Smooth muscle cell (in vitro differentiated cells): ENCODE measurements around the gene MYF5. TPM values are rescaled to one million over a fixed set of nuclear protein-coding genes. Genes with fewer than 3 reads are reported as not detected.

Source experiments
- DNase-seq: peaks from one replicate; lab custom pipeline; 2025; ENCODE audit not compliant: unreplicated experiment; lab: John Stamatoyannopoulos, UW
- H2AFZ ChIP-seq: fragments of 200-600 bp; sonication (generic); 2 replicates; pipeline ENCODE4 v1.6.0; 2016; ENCODE audit warnings: antibody characterized with exemption, low read depth, mild to moderate bottlenecking
- H3F3A ChIP-seq: fragments of 200-600 bp; sonication (generic); 2 replicates; pipeline ENCODE4 v1.6.0; 2017; ENCODE audit warnings: antibody characterized with exemption, low read depth
- H3K27ac ChIP-seq: fragments of 200-600 bp; sonication (generic); 2 replicates; pipeline ENCODE4 v1.5.1; 2016; ENCODE audit warnings: low read depth, mild to moderate bottlenecking
- H3K27me3 ChIP-seq: fragments of 200-600 bp; sonication (generic); 2 replicates; pipeline ENCODE4 v1.6.1; 2016; ENCODE audit warnings: low read depth, mild to moderate bottlenecking
- H3K36me3 ChIP-seq: fragments of 200-600 bp; sonication (generic); 2 replicates; pipeline ENCODE4 v1.5.1; 2016; ENCODE audit warnings: low read depth
- H3K4me1 ChIP-seq: fragments of 200-600 bp; sonication (generic); 2 replicates; pipeline ENCODE4 v1.5.1; 2016; ENCODE audit warnings: low read depth
- H3K4me2 ChIP-seq: fragments of 200-600 bp; sonication (generic); 2 replicates; pipeline ENCODE4 v1.6.0; 2016; ENCODE audit warnings: mild to moderate bottlenecking
- H3K4me3 ChIP-seq: fragments of 200-600 bp; sonication (generic); 2 replicates; pipeline ENCODE4 v1.5.1; 2016; ENCODE audit warnings: mild to moderate bottlenecking
- H3K79me2 ChIP-seq: fragments of 200-600 bp; sonication (generic); 2 replicates; pipeline ENCODE4 v1.6.0; 2016; ENCODE audit warnings: low read depth, mild to moderate bottlenecking
- H3K9ac ChIP-seq: fragments of 200-600 bp; sonication (generic); 2 replicates; pipeline ENCODE4 v1.6.0; 2016; ENCODE audit warnings: low read depth
- H3K9me3 ChIP-seq: fragments of 200-600 bp; sonication (generic); replicated peaks from 2 replicates; pipeline ENCODE4 v1.5.1; 2016; ENCODE audit warnings: low read depth
- H4K20me1 ChIP-seq: fragments of 200-600 bp; sonication (generic); 2 replicates; pipeline ENCODE4 v1.6.0; 2016; ENCODE audit warnings: low read depth
- WGBS: methylation state at CpG from one replicate; pipeline ENCODE4 v1.1.7; 2016; ENCODE audit warnings: low lambda C conversion rate; 5-methylcytosine and 5-hydroxymethylcytosine counted together
- polyA plus RNA-seq: library from polyadenylated mRNA; unstranded; fragments of >200 nt; fragmentation: Nextera tagmentation; extraction: Ambion mirVana; gene quantifications from 2 replicates; pipeline ENCODE4 v1.2.1, GENCODE V29; 2016
- total RNA-seq: library from RNA; depleted of rRNA; stranded (reverse); fragments of >200 nt; gene quantifications from 2 replicates; pipeline ENCODE4 v1.2.3, GENCODE V29; 2014
- TF ChIP-seq, protein P1 (sequence below): fragments of 200-600 bp; sonication (generic); IDR thresholded peaks from 2 replicates; pipeline ENCODE4 v1.5.1; 2017; ENCODE audit warnings: borderline replicate concordance, mild to moderate bottlenecking, antibody characterized with exemption; ENCODE audit not compliant: insufficient read depth, poor library complexity, severe bottlenecking

Gene MYF5
- total and polyA plus RNA-seq, 2 experiments from 2014 or later = not detected

DNA sequence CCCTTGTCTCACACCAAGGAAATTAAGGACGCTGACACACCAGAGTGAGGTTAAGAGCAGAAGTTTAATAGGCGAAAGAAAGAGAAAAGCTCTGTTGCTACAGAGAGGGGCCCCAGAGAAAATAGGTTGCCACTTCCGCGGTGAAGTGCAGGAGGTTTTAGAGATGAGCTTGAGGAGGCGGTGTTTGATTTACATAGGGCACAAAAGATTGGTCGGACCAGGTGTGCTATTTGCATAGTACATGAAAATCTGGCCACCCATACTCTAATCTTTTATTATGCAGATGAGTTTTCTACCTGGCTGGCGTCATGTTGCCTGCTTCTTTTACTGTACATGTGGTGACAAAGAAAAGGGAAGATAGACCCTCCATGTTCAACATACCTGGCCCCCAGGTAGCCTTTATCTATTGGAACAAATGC lies 32.6 kb upstream of the MYF5 start:
- Histone ChIP-seq H2AFZ (peak overlapping the region; percentile 76), H3F3A (no peaks in the 10 kb centered on the region), H4K20me1 (no peaks in the 10 kb centered on the region), H3K27ac (no peak overlapping the region), H3K9me3 (no peaks in the 10 kb centered on the region), H3K9ac (no peak overlapping the region), H3K4me2 (peak overlapping the region; percentile 49), H3K27me3 (no peaks in the 10 kb centered on the region), H3K4me1 (no peaks in the 10 kb centered on the region), H3K36me3 (no peaks in the 10 kb centered on the region), H3K79me2 (no peaks in the 10 kb centered on the region), H3K4me3 (peak overlapping the region; percentile 1)
- WGBS = 23% methylated on average over 7 of the region's 7 CpGs
- DNase-seq = no peak
- TF ChIP-seq, protein P1, sequence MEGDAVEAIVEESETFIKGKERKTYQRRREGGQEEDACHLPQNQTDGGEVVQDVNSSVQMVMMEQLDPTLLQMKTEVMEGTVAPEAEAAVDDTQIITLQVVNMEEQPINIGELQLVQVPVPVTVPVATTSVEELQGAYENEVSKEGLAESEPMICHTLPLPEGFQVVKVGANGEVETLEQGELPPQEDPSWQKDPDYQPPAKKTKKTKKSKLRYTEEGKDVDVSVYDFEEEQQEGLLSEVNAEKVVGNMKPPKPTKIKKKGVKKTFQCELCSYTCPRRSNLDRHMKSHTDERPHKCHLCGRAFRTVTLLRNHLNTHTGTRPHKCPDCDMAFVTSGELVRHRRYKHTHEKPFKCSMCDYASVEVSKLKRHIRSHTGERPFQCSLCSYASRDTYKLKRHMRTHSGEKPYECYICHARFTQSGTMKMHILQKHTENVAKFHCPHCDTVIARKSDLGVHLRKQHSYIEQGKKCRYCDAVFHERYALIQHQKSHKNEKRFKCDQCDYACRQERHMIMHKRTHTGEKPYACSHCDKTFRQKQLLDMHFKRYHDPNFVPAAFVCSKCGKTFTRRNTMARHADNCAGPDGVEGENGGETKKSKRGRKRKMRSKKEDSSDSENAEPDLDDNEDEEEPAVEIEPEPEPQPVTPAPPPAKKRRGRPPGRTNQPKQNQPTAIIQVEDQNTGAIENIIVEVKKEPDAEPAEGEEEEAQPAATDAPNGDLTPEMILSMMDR = no peak

DNA sequence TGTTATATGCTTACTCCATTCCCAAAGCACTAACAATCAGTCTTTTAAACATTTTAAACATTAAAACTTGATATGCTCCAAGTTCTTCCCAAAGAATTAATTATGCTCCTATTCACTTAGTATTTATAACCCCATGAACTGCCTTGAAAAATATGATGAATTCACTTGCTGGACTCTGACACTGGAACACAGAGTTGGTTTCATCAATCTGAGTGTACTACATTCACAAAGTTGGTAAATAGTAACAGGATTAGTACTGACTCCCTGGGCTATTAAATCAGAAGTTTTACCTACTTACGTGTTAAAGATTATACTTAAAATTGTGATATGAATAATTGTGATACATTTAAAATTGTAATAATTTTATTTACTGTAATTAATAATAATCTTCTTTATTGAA lies 26.6 kb upstream of the MYF5 start:
- Histone ChIP-seq H3K27ac (no peak overlapping the region), H4K20me1 (no peaks in the 10 kb centered on the region), H3K27me3 (no peaks in the 10 kb centered on the region), H3F3A (no peaks in the 10 kb centered on the region), H3K4me2 (no peak overlapping the region), H3K9ac (no peak overlapping the region), H2AFZ (no peak overlapping the region), H3K4me1 (no peaks in the 10 kb centered on the region), H3K9me3 (no peaks in the 10 kb centered on the region), H3K79me2 (no peaks in the 10 kb centered on the region), H3K36me3 (no peaks in the 10 kb centered on the region), H3K4me3 (no peak overlapping the region)
- no peak for DNase-seq
- 94% methylated on average over 1 of the region's 1 CpG for WGBS
- TF ChIP-seq, protein P1 = no peak

DNA sequence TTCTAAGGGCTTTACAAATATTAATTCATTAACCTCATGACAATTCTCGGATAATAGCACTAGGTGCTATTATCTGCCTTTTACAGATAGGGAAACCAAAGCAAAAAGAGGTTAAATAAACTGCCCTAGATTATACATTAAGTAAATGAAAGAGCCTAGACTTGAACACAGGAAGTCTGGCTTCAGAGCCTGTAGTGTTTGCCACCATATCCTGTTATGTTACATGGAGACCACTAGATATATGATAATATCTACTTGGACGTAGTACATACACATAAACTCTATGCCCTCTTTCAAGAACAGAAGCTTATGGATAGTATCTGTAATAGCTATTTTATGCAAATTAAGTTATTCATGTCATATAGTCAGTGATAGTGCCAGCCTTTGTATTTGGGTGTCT lies 26.2 kb upstream of the MYF5 start:
- DNase-seq = no peak
- Histone ChIP-seq H3K4me1 (no peaks in the 10 kb centered on the region), H3K36me3 (no peaks in the 10 kb centered on the region), H3K9me3 (no peaks in the 10 kb centered on the region), H3K9ac (no peak overlapping the region), H4K20me1 (no peaks in the 10 kb centered on the region), H3F3A (no peaks in the 10 kb centered on the region), H2AFZ (no peak overlapping the region), H3K27me3 (no peaks in the 10 kb centered on the region), H3K4me3 (no peak overlapping the region), H3K79me2 (no peaks in the 10 kb centered on the region), H3K4me2 (no peak overlapping the region), H3K27ac (no peak overlapping the region)
- TF ChIP-seq, protein P1 = no peak
- WGBS = 88% methylated on average over 2 of the region's 2 CpGs

DNA sequence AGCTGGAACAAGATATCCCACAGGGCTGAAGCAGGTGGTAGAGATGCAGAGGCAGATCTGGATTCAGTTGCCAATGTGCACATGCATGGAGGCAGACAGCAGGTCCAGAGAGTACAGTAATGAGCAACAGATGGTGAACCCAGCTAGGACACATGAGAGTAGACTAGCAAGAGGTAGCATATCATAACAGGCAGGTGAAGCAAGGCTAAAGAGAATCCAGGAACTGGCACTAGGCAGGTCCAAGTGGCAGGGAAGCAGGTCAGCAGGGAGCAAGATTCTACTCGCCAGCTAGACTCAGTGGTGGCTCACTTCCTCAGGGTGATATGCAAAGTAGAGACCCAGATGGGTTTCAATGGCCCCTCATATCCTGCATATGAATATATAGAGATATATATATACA lies 24.6 kb upstream of the MYF5 start:
- no peaks in the 10 kb centered on the region for H3K79me2 ChIP-seq
- H3K9me3 ChIP-seq = no peaks in the 10 kb centered on the region
- H3K36me3 ChIP-seq = no peaks in the 10 kb centered on the region
- H3F3A ChIP-seq = no peaks in the 10 kb centered on the region
- no peaks in the 10 kb centered on the region for H4K20me1 ChIP-seq
- H2AFZ ChIP-seq = no peak overlapping the region
- no peak for DNase-seq
- H3K4me1 ChIP-seq = no peaks in the 10 kb centered on the region
- no peak overlapping the region for H3K27ac ChIP-seq
- TF ChIP-seq, protein P1 = no peak
- no peak overlapping the region for H3K9ac ChIP-seq
- 81% methylated on average over 1 of the region's 1 CpG for WGBS
- peaks cover 5% of the 10 kb centered on the region for H3K27me3 ChIP-seq
- no peak overlapping the region for H3K4me2 ChIP-seq
- no peak overlapping the region for H3K4me3 ChIP-seq
